Tibial nerve (tissue), 4 donors: Measurements from ENCODE around the gene MEF2D.

Experiments used
- EP300 ChIP-seq, 2 donors: sonication (generic); formaldehyde crosslinking; IDR thresholded peaks; one replicate each; pipeline ENCODE4 v1.6.1; 2017; ENCODE audit warnings: antibody characterized with exemption in 2 of 2, mild to moderate bottlenecking in 1 of 2
- POLR2A ChIP-seq, 2 donors: fragments of 450-650 bp; IDR thresholded peaks; one replicate each; pipeline ENCODE4 v1.6.1; 2017; ENCODE audit warnings: antibody characterized with exemption in 2 of 2, mild to moderate bottlenecking in 2 of 2, moderate library complexity in 2 of 2
- TF ChIP-seq, protein P1 (sequence below), 5 experiments: fragments of 200-600 bp in 3 of 5; fragments of 450-650 bp in 2 of 5; sonication (generic) in 3 of 5; IDR thresholded peaks; one replicate each; pipeline ENCODE4 v1.5.1; 2016 to 2019; ENCODE audit warnings: antibody characterized with exemption in 5 of 5, mild to moderate bottlenecking in 3 of 5, moderate library complexity in 2 of 5

- TF ChIP-seq EP300 (IDR thresholded peaks at IDR 0.05) (no peak), POLR2A (IDR thresholded peaks at IDR 0.05) (no peak)
- TF ChIP-seq, protein P1, sequence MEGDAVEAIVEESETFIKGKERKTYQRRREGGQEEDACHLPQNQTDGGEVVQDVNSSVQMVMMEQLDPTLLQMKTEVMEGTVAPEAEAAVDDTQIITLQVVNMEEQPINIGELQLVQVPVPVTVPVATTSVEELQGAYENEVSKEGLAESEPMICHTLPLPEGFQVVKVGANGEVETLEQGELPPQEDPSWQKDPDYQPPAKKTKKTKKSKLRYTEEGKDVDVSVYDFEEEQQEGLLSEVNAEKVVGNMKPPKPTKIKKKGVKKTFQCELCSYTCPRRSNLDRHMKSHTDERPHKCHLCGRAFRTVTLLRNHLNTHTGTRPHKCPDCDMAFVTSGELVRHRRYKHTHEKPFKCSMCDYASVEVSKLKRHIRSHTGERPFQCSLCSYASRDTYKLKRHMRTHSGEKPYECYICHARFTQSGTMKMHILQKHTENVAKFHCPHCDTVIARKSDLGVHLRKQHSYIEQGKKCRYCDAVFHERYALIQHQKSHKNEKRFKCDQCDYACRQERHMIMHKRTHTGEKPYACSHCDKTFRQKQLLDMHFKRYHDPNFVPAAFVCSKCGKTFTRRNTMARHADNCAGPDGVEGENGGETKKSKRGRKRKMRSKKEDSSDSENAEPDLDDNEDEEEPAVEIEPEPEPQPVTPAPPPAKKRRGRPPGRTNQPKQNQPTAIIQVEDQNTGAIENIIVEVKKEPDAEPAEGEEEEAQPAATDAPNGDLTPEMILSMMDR (IDR thresholded peaks at IDR 0.05), result no peak
These were observed 56.1 kb downstream of the MEF2D start for GRCh38 chr1:156444407-156445001.
